HEK293 (cell line): ENCODE data around the gene IL10RA.

Experiments used
- CTCF ChIP-seq: fragments of 450-650 bp; formaldehyde crosslinking; IDR thresholded peaks from 2 replicates; pipeline ENCODE4 v1.5.1; 2016; ENCODE audit warnings: missing biosample characterization, missing genetic modification characterization
- MYNN ChIP-seq: fragments of 450-650 bp; formaldehyde crosslinking; IDR thresholded peaks from 2 replicates; pipeline ENCODE4 v1.5.1; 2016; ENCODE audit warnings: missing biosample characterization, missing genetic modification characterization, borderline replicate concordance
- OVOL3 ChIP-seq: fragments of 450-650 bp; formaldehyde crosslinking; IDR thresholded peaks from 2 replicates; pipeline ENCODE4 v1.5.1; 2016; ENCODE audit warnings: missing biosample characterization, missing genetic modification characterization
- SETDB1 ChIP-seq: IDR thresholded peaks from one replicate; pipeline ENCODE4 v1.6.1; 2017; ENCODE audit warnings: mild to moderate bottlenecking, low read length, moderate library complexity, mixed read lengths; ENCODE audit not compliant: insufficient read length
- ZNF146 ChIP-seq: fragments of 450-650 bp; formaldehyde crosslinking; IDR thresholded peaks from 2 replicates; pipeline ENCODE4 v1.5.1; 2016; ENCODE audit warnings: missing biosample characterization, missing genetic modification characterization
- ZNF555 ChIP-seq: fragments of 450-650 bp; formaldehyde crosslinking; conservative IDR thresholded peaks from 2 replicates; pipeline ENCODE4 v1.5.1; 2017; ENCODE audit warnings: missing biosample characterization, mild to moderate bottlenecking, missing genetic modification characterization, inconsistent platforms

- TF ChIP-seq CTCF (tag by site-specific recombination), result no peak
- TF ChIP-seq ZNF555 (tag by site-specific recombination), result no peak
- TF ChIP-seq OVOL3 (tag by site-specific recombination), result no peak
- no peak for TF ChIP-seq SETDB1
- TF ChIP-seq ZNF146 (tag by site-specific recombination), result no peak
- no peak for TF ChIP-seq MYNN (tag by site-specific recombination)
Measured at GRCh38 chr11:118033443-118033842, 47.2 kb downstream of the IL10RA start.
